ENCODE results near the gene CALHM2. TPM values are rescaled to one million over a fixed set of nuclear protein-coding genes. Genes with fewer than 3 reads are reported as not detected.

The CALHM2 gene
- total and polyA plus RNA-seq, 2 of the 13 experiments (the other 11 are each of a cell fraction or from before 2014, with no cell fraction given): 0.15 TPM; not detected in 1

DNA sequence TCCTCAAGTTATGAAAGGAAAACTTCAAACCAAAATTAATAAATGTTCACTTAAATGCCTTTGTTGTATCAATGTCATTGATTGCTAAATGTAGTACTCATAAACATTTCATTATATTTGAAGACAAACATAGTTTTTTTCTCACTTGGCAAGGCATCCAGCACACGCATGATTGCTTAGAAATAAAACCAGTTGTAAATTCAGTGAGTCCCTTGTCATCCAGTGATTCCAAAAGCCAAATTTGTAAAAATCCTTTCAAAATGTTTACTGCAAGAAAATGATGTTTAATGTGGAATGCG, 35.2 kb upstream of the CALHM2 start (continued):
- TF ChIP-seq, protein P1, sequence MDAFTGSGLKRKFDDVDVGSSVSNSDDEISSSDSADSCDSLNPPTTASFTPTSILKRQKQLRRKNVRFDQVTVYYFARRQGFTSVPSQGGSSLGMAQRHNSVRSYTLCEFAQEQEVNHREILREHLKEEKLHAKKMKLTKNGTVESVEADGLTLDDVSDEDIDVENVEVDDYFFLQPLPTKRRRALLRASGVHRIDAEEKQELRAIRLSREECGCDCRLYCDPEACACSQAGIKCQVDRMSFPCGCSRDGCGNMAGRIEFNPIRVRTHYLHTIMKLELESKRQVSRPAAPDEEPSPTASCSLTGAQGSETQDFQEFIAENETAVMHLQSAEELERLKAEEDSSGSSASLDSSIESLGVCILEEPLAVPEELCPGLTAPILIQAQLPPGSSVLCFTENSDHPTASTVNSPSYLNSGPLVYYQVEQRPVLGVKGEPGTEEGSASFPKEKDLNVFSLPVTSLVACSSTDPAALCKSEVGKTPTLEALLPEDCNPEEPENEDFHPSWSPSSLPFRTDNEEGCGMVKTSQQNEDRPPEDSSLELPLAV (CRISPR knock-in tag; conservative IDR thresholded peaks at IDR 0.05; ENCODE audit: low read depth): no peak
- no peak for TF ChIP-seq ZSCAN29 (CRISPR knock-in tag; conservative IDR thresholded peaks at IDR 0.05)
- TF ChIP-seq, protein P2, sequence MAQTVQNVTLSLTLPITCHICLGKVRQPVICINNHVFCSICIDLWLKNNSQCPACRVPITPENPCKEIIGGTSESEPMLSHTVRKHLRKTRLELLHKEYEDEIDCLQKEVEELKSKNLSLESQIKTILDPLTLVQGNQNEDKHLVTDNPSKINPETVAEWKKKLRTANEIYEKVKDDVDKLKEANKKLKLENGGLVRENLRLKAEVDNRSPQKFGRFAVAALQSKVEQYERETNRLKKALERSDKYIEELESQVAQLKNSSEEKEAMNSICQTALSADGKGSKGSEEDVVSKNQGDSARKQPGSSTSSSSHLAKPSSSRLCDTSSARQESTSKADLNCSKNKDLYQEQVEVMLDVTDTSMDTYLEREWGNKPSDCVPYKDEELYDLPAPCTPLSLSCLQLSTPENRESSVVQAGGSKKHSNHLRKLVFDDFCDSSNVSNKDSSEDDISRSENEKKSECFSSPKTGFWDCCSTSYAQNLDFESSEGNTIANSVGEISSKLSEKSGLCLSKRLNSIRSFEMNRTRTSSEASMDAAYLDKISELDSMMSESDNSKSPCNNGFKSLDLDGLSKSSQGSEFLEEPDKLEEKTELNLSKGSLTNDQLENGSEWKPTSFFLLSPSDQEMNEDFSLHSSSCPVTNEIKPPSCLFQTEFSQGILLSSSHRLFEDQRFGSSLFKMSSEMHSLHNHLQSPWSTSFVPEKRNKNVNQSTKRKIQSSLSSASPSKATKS (CRISPR knock-in tag; IDR thresholded peaks at IDR 0.05): no peak
- TF ChIP-seq THYN1 (CRISPR knock-in tag; IDR thresholded peaks at IDR 0.05; ENCODE audit: borderline replicate concordance, low read depth): no peak
- no peak for TF ChIP-seq PPARG (CRISPR knock-in tag; conservative IDR thresholded peaks at IDR 0.05)
- no peak for TF ChIP-seq SRSF4 (IDR thresholded peaks at IDR 0.05; ENCODE audit: low read depth, low read length, poor library complexity, severe bottlenecking)
- no peak for TF ChIP-seq ZNF382 (CRISPR knock-in tag; IDR thresholded peaks at IDR 0.05; ENCODE audit: borderline replicate concordance)
- TF ChIP-seq FOSL2 (CRISPR knock-in tag; IDR thresholded peaks at IDR 0.05): no peak
- TF ChIP-seq, protein P3, sequence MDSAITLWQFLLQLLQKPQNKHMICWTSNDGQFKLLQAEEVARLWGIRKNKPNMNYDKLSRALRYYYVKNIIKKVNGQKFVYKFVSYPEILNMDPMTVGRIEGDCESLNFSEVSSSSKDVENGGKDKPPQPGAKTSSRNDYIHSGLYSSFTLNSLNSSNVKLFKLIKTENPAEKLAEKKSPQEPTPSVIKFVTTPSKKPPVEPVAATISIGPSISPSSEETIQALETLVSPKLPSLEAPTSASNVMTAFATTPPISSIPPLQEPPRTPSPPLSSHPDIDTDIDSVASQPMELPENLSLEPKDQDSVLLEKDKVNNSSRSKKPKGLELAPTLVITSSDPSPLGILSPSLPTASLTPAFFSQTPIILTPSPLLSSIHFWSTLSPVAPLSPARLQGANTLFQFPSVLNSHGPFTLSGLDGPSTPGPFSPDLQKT (CRISPR knock-in tag; IDR thresholded peaks at IDR 0.05; ENCODE audit: borderline replicate concordance): no peak
- TF ChIP-seq CHD2 (IDR thresholded peaks at IDR 0.05; ENCODE audit: low read depth, low read length): no peak
